SK-N-SH (cell line): ENCODE results near the gene ETV6.

Source experiments
- CTCF ChIP-seq: fragments of 200-600 bp; sonication (generic); IDR thresholded peaks from 2 replicates; pipeline ENCODE4 v1.6.1; 2017; ENCODE audit warnings: antibody characterized with exemption, mild to moderate bottlenecking, moderate library complexity
- NFIC ChIP-seq: IDR thresholded peaks from 2 replicates; pipeline ENCODE4 v1.4.0; 2012; ENCODE audit warnings: borderline replicate concordance
- SIN3A ChIP-seq: IDR thresholded peaks from 2 replicates; pipeline ENCODE4 v1.6.1; 2012; ENCODE audit warnings: low read depth, mild to moderate bottlenecking, low read length, moderate library complexity, borderline replicate concordance
- USF1 ChIP-seq: IDR thresholded peaks from 2 replicates; pipeline ENCODE4 v1.4.0; 2012; ENCODE audit warnings: low read depth, borderline replicate concordance
- USF2 ChIP-seq: fragments of 150-350 bp; IDR thresholded peaks from 2 replicates; pipeline ENCODE4 v1.6.1; 2017; ENCODE audit warnings: antibody characterized with exemption, low read length, low read depth, borderline replicate concordance

- TF ChIP-seq CTCF (no peak), USF1 (no peak), NFIC (peak; percentile 85), SIN3A (no peak; the same call in 1 of the 2 replicates), USF2 (no peak)
These were observed 149.5 kb downstream of the ETV6 start for GRCh38 chr12:11798856-11799501.
